H1 (cell line): ENCODE data around the gene LRRC43. TPM values are rescaled to one million over a fixed set of nuclear protein-coding genes. Genes with fewer than 3 reads are reported as not detected.

Source experiments
- CTCF ChIA-PET: fragments of 300-600 bp; sonication (Branson Sonifier 250); formaldehyde crosslinking; loops from one replicate; lab custom pipeline; 2021; ENCODE audit not compliant: partially characterized antibody; lab: Charles Lee
- POLR2A ChIA-PET: fragments of 300-600 bp; sonication (Branson Sonifier 250); formaldehyde crosslinking; loops from one replicate; lab custom pipeline; 2021; ENCODE audit warnings: inconsistent platforms; ENCODE audit not compliant: partially characterized antibody; lab: Charles Lee
- DNase-seq, 2 experiments: peaks; one replicate each; pipeline versions ENCODE4 v3.0.0 to v3.0.0-alpha.2; 2010 to 2022; ENCODE audit warnings: low spot score in 2 of 2, low read depth in 1 of 2, mixed read lengths in 1 of 2
- FAIRE-seq: peaks from 2 replicates; lab custom pipeline; 2011; peaks lifted over from hg19 to GRCh38; lab: Jason Lieb, UNC
- H2AFZ ChIP-seq: 2 replicates; pipeline ENCODE4 v1.8.1; 2012; ENCODE audit warnings: low read length, inconsistent platforms
- H2AK5ac ChIP-seq: 2 replicates; pipeline ENCODE4 v1.6.1; 2013; ENCODE audit warnings: low read depth, low read length
- H2BK120ac ChIP-seq: replicated peaks from 2 replicates; pipeline ENCODE3; 2013; ENCODE audit warnings: low read depth, low read length, inconsistent platforms
- H2BK12ac ChIP-seq: 2 replicates; pipeline ENCODE4 v1.6.1; 2013; ENCODE audit warnings: low read depth, low read length
- H2BK15ac ChIP-seq: 2 replicates; pipeline ENCODE4 v1.6.1; 2013; ENCODE audit warnings: low read length
- H2BK20ac ChIP-seq: 2 replicates; pipeline ENCODE4 v1.6.1; 2013; ENCODE audit warnings: low read length
- H2BK5ac ChIP-seq: 2 replicates; pipeline ENCODE4 v1.6.1; 2013; ENCODE audit warnings: low read depth, low read length
- H3K14ac ChIP-seq: 2 replicates; pipeline ENCODE4 v1.6.1; 2013; ENCODE audit warnings: inconsistent platforms; ENCODE audit not compliant: insufficient read length
- H3K18ac ChIP-seq: 2 replicates; pipeline ENCODE4 v1.6.1; 2013; ENCODE audit warnings: low read length; ENCODE audit errors: extremely low read depth
- H3K23ac ChIP-seq: 2 replicates; pipeline ENCODE4 v1.6.1; 2013; ENCODE audit warnings: inconsistent platforms; ENCODE audit not compliant: insufficient read length
- H3K23me2 ChIP-seq: 2 replicates; pipeline ENCODE4 v1.6.1; 2013; ENCODE audit warnings: low read depth, low read length
- H3K27ac ChIP-seq: 2 replicates; pipeline ENCODE4 v1.6.1; 2011; ENCODE audit warnings: low read depth, low read length, inconsistent platforms
- H3K27me3 ChIP-seq, 4 experiments: replicated peaks in 1 of 4; 1 replicate in 1 of 4; 2 replicates in 3 of 4; pipeline versions ENCODE4 v1.6.1 to v1.8.1; 2011 to 2013; ENCODE audit warnings: low read length in 3 of 4, mild to moderate bottlenecking in 3 of 4, inconsistent platforms in 2 of 4, mixed read lengths in 2 of 4, moderate library complexity in 1 of 4; ENCODE audit not compliant: control insufficient read depth in 3 of 4, insufficient read depth in 3 of 4; ENCODE audit errors: extremely low read depth in 1 of 4
- H3K36me3 ChIP-seq, 4 experiments: 2 replicates each; pipeline versions ENCODE4 v1.6.1 to v1.8.1; 2011 to 2013; ENCODE audit warnings: mild to moderate bottlenecking in 4 of 4, low read length in 3 of 4, moderate library complexity in 2 of 4, control low read depth in 1 of 4, inconsistent platforms in 1 of 4; ENCODE audit not compliant: insufficient read depth in 4 of 4, control insufficient read depth in 2 of 4
- H3K4ac ChIP-seq: replicated peaks from 2 replicates; pipeline ENCODE3; 2013; ENCODE audit warnings: low read length, low read depth, mixed read lengths, inconsistent platforms; ENCODE audit not compliant: insufficient read length
- H3K4me1 ChIP-seq, 4 experiments: replicated peaks in 1 of 4; 1 replicate in 1 of 4; 2 replicates in 3 of 4; pipeline versions ENCODE4 v1.6.1 to v1.8.1; 2011 to 2013; ENCODE audit warnings: low read length in 3 of 4, inconsistent platforms in 2 of 4, mixed read lengths in 1 of 4; ENCODE audit not compliant: insufficient read depth in 4 of 4, control insufficient read depth in 3 of 4
- H3K4me2 ChIP-seq, 2 experiments: 2 replicates each; pipeline versions ENCODE4 v1.6.1 to v1.8.1; 2011 to 2013; ENCODE audit warnings: low read depth in 2 of 2, low read length in 2 of 2, control low read depth in 1 of 2, inconsistent platforms in 1 of 2, mild to moderate bottlenecking in 1 of 2; ENCODE audit not compliant: insufficient read depth in 1 of 2
- H3K4me3 ChIP-seq, 4 experiments: fragments of 200-600, 300-600 bp in 1 of 4; sonication (generic), shearing (Covaris generic), sonication (Bioruptor Twin) in 1 of 4; 2 replicates each; pipeline versions ENCODE4 v1.5.1 to v1.8.1; 2011 to 2016; ENCODE audit warnings: low read length in 4 of 4, low read depth in 3 of 4, control low read depth in 2 of 4, inconsistent platforms in 2 of 4, mild to moderate bottlenecking in 2 of 4, mixed read lengths in 1 of 4, moderate library complexity in 1 of 4; ENCODE audit not compliant: insufficient read depth in 2 of 4; ENCODE audit errors: extremely low read depth in 1 of 4
- H3K56ac ChIP-seq: replicated peaks from 2 replicates; pipeline ENCODE3; 2013; ENCODE audit warnings: low read depth, mild to moderate bottlenecking, mixed read lengths, low read length, inconsistent platforms; ENCODE audit not compliant: insufficient read length
- H3K79me1 ChIP-seq: 2 replicates; pipeline ENCODE4 v1.6.1; 2013; ENCODE audit warnings: low read depth, low read length, control low read depth
- H3K79me2 ChIP-seq, 2 experiments: 2 replicates each; pipeline versions ENCODE4 v1.6.1 to v1.8.1; 2012 to 2013; ENCODE audit warnings: low read length in 2 of 2, mild to moderate bottlenecking in 2 of 2, inconsistent platforms in 1 of 2; ENCODE audit not compliant: insufficient read depth in 2 of 2, control insufficient read depth in 1 of 2
- H3K9ac ChIP-seq, 4 experiments: replicated peaks in 1 of 4; 1 replicate in 1 of 4; 2 replicates in 3 of 4; pipeline versions ENCODE4 v1.6.1 to v1.8.1; 2011 to 2013; ENCODE audit warnings: low read depth in 3 of 4, low read length in 3 of 4, control low read depth in 2 of 4, mild to moderate bottlenecking in 2 of 4, moderate library complexity in 2 of 4, inconsistent platforms in 1 of 4; ENCODE audit errors: extremely low read depth in 1 of 4
- H3K9me3 ChIP-seq, 2 experiments: 2 replicates each; pipeline versions ENCODE4 v1.6.1 to v1.8.1; 2012 to 2013; ENCODE audit warnings: mild to moderate bottlenecking in 2 of 2, moderate library complexity in 2 of 2, control low read depth in 1 of 2, inconsistent platforms in 1 of 2, low read depth in 1 of 2, low read length in 1 of 2, mixed read lengths in 1 of 2; ENCODE audit not compliant: insufficient read depth in 2 of 2
- H4K20me1 ChIP-seq, 2 experiments: replicated peaks in 1 of 2; 2 replicates each; pipeline versions ENCODE3 to v1.8.1; 2011 to 2013; ENCODE audit warnings: inconsistent platforms in 2 of 2, low read length in 2 of 2, mild to moderate bottlenecking in 1 of 2; ENCODE audit not compliant: insufficient read depth in 2 of 2, control insufficient read depth in 1 of 2
- H4K5ac ChIP-seq: 2 replicates; pipeline ENCODE4 v1.6.1; 2013; ENCODE audit warnings: low read length, low read depth, mixed read lengths, inconsistent platforms; ENCODE audit not compliant: insufficient read length
- H4K8ac ChIP-seq: 2 replicates; pipeline ENCODE4 v1.8.0; 2013; ENCODE audit warnings: mild to moderate bottlenecking, moderate library complexity, low read length, inconsistent platforms; ENCODE audit not compliant: insufficient read depth; ENCODE audit errors: extremely low read depth
- H4K91ac ChIP-seq: replicated peaks from 2 replicates; pipeline ENCODE3; 2013; ENCODE audit warnings: low read length, mixed read lengths, inconsistent platforms; ENCODE audit not compliant: insufficient read length
- ASH2L ChIP-seq: fragments of 200-600, 300-600 bp; sonication (generic); IDR thresholded peaks from one replicate; pipeline ENCODE4 v1.7.1; 2017; ENCODE audit warnings: low read length
- CBX5 ChIP-seq: fragments of 300-800, 300-1000 bp; sonication (generic); IDR thresholded peaks from 2 replicates; pipeline ENCODE4 v1.7.1; 2016; ENCODE audit warnings: antibody characterized with exemption, low read length, low read depth
- HDAC6 ChIP-seq: IDR thresholded peaks from one replicate; pipeline ENCODE4 v1.7.1; 2012; ENCODE audit warnings: low read depth, mild to moderate bottlenecking, inconsistent platforms, low read length, moderate library complexity
- USF2 ChIP-seq: IDR thresholded peaks from 2 replicates; pipeline ENCODE4 v1.6.1; 2011; ENCODE audit warnings: low read length, improper control_type of control experiment
- WGBS, 2 experiments: shearing (Covaris generic) in 1 of 2; methylation state at CpG; one replicate each; pipeline versions ENCODE4 v1.1.6 to v1.1.7; 2013 to 2015; ENCODE audit warnings: low lambda C conversion rate in 2 of 2, mixed read lengths in 2 of 2, inconsistent platforms in 1 of 2, low coverage in 1 of 2, missing lambda C conversion rate in 1 of 2; ENCODE audit not compliant: insufficient replicate concordance in 2 of 2, insufficient coverage in 1 of 2, insufficient read length in 1 of 2; ENCODE audit errors: extremely low coverage in 1 of 2, missing lambda C conversion rate in 1 of 2; 5-methylcytosine and 5-hydroxymethylcytosine counted together
- polyA plus RNA-seq, 7 experiments: library from polyadenylated mRNA; depleted of rRNA in 3 of 7; stranded (reverse) in 5 of 7; unstranded in 2 of 7; fragments of >200 nt in 5 of 7; fragments of 200-250 nt in 2 of 7; gene quantifications; 1 replicate in 5 of 7; 2 replicates in 1 of 7; 4 replicates in 1 of 7; pipeline versions ENCODE4 v1.2.1 to v1.2.3, GENCODE V29; 2011 to 2013; ENCODE audit warnings: missing spikeins in 2 of 7, mixed read lengths in 2 of 7
- total RNA-seq: library from RNA; stranded (reverse); fragmentation: NEBNext Ultra II Directional; extraction: Animal tissue kit (Norgen Biotek cat#: 25700); gene quantifications from 2 replicates; pipeline ENCODE4 v1.2.1, GENCODE V29; 2021

The LRRC43 gene
- total and polyA plus RNA-seq, 2 of the 8 experiments (the other 6 are each of a cell fraction or from before 2014, with no cell fraction given), result 0.35 to 0.44 TPM

GRCh38 chr12:122245553-122245952 lies 62.6 kb downstream of the LRRC43 start:
- no peak overlapping the region for H2AFZ ChIP-seq
- no peak overlapping the region for H2BK12ac ChIP-seq
- H4K91ac ChIP-seq, result no peak overlapping the region
- no peaks in the 10 kb centered on the region for H3K27me3 ChIP-seq
- H3K4me3 ChIP-seq, result no peak overlapping the region
- no peak overlapping the region for H2AK5ac ChIP-seq
- H3K18ac ChIP-seq, result no peak overlapping the region
- H2BK5ac ChIP-seq, result no peak overlapping the region
- H3K23me2 ChIP-seq, result no peaks in the 10 kb centered on the region
- H3K79me1 ChIP-seq, result no peaks in the 10 kb centered on the region
- ChIA-PET CTCF (interaction anchor here (1.1 kb wide), 1 partner anchor 54 kb away, joined by 3 read pairs; no protein-coding TSS in a partner anchor), POLR2A (interaction anchor here (2.0 kb wide), 1 partner anchor 13 kb away, joined by 5 read pairs; no protein-coding TSS in a partner anchor)
- no peaks in the 10 kb centered on the region for H4K20me1 ChIP-seq
- no peak overlapping the region for H2BK15ac ChIP-seq
- H4K8ac ChIP-seq, result no peak overlapping the region
- 60% methylated on average over 1 of the region's 1 CpG; no CpG with 5 or more reads in 1 of the 2 experiments for WGBS, 2 experiments
- no peak for TF ChIP-seq USF2
- TF ChIP-seq HDAC6, result no peak
- no peak for TF ChIP-seq ASH2L
- TF ChIP-seq CBX5, result no peak
- H3K4me1 ChIP-seq, result no peaks in the 10 kb centered on the region
- no peak overlapping the region for H3K14ac ChIP-seq
- H3K9me3 ChIP-seq, result no peaks in the 10 kb centered on the region
- no peaks in the 10 kb centered on the region for H3K79me2 ChIP-seq
- H4K5ac ChIP-seq, result no peak overlapping the region
- peaks cover 0 to 14% (median 3%) of the 10 kb centered on the region in 4 experiments; a peak in 5 of 8 replicates for H3K36me3 ChIP-seq
- no peak overlapping the region for H2BK20ac ChIP-seq
- no peak overlapping the region for H3K23ac ChIP-seq
- H3K4ac ChIP-seq, result no peak overlapping the region
- H3K4me2 ChIP-seq, result no peak overlapping the region
- DNase-seq (no peak), FAIRE-seq (no peak)
- H2BK120ac ChIP-seq, result no peak overlapping the region
- H3K56ac ChIP-seq, result no peak overlapping the region
- no peak overlapping the region for H3K9ac ChIP-seq
- H3K27ac ChIP-seq, result no peak overlapping the region
